Lung (tissue), 12 donors: ENCODE results near the gene CLRN2. TPM values are rescaled to one million over a fixed set of nuclear protein-coding genes. Genes with fewer than 3 reads are reported as not detected.

ENCODE experiments used
- ATAC-seq: fragments of 200-7000 bp; cut with Tn5 transposase; one replicate; pipeline ENCODE4 v1.9.1; 2020; ENCODE audit warnings: moderate number of reproducible peaks; ENCODE audit not compliant: insufficient read depth, low FRiP score
- DNase-seq, 3 donors: peaks; one replicate each; pipeline ENCODE4 v3.0.0-alpha.2; 2013 to 2017
- H3K27ac ChIP-seq, 2 donors: one replicate each; pipeline ENCODE4 v1.5.1; 2013; ENCODE audit warnings: mild to moderate bottlenecking in 2 of 2, moderate library complexity in 2 of 2, control low read depth in 1 of 2, inconsistent platforms in 1 of 2, low read depth in 1 of 2, low read length in 1 of 2
- H3K27me3 ChIP-seq, 3 donors: one replicate each; pipeline ENCODE4 v1.5.1; 2013; ENCODE audit warnings: low read length in 2 of 3; ENCODE audit not compliant: control insufficient read depth in 3 of 3, insufficient read depth in 3 of 3
- H3K36me3 ChIP-seq, 4 donors: one replicate each; pipeline ENCODE4 v1.5.1; 2013; ENCODE audit warnings: low read length in 4 of 4, mild to moderate bottlenecking in 1 of 4, moderate library complexity in 1 of 4; ENCODE audit not compliant: control insufficient read depth in 4 of 4, insufficient read depth in 4 of 4
- H3K4me1 ChIP-seq, 5 donors: one replicate each; pipeline ENCODE4 v1.5.1; 2013; ENCODE audit warnings: low read length in 5 of 5, mild to moderate bottlenecking in 2 of 5, moderate library complexity in 1 of 5; ENCODE audit not compliant: control insufficient read depth in 5 of 5, insufficient read depth in 5 of 5
- H3K4me3 ChIP-seq: one replicate; pipeline ENCODE4 v1.5.1; 2013; ENCODE audit warnings: mild to moderate bottlenecking, control low read depth, moderate library complexity
- H3K9ac ChIP-seq, 2 donors: one replicate each; pipeline ENCODE4 v1.5.1; 2013; ENCODE audit warnings: low read length in 2 of 2, control low read depth in 1 of 2; ENCODE audit not compliant: insufficient read depth in 1 of 2
- H3K9me3 ChIP-seq, 4 donors: one replicate each; pipeline ENCODE4 v1.5.1; 2013; ENCODE audit warnings: low read length in 3 of 4, mild to moderate bottlenecking in 1 of 4, moderate library complexity in 1 of 4; ENCODE audit not compliant: control insufficient read depth in 4 of 4, insufficient read depth in 3 of 4
- WGBS, 2 donors: extraction: QIAGEN DNeasy Blood & Tissue Kit; methylation state at CpG; one replicate each; pipeline ENCODE4 v1.1.7; 2013; 5-methylcytosine and 5-hydroxymethylcytosine counted together
- polyA plus RNA-seq, 2 donors: library from polyadenylated mRNA; stranded (reverse); fragments of 200-250 nt; gene quantifications; one replicate each; pipeline ENCODE4 v1.2.1, GENCODE V29; 2013
- total RNA-seq, 2 donors: library from RNA; depleted of rRNA in 1 of 2; stranded (reverse); fragments of >200 nt in 1 of 2; gene quantifications; one replicate each; pipeline ENCODE4 v1.2.1, GENCODE V29; 2014 to 2021
- TF ChIP-seq, protein P1 (sequence below): IDR thresholded peaks from 2 replicates; pipeline ENCODE4 v1.5.1; 2012; ENCODE audit warnings: mild to moderate bottlenecking; ENCODE audit errors: control extremely low read depth, extremely low read depth
- donor health status: control.
- donor health status: control.
- donor health status: Bipolar disorder and iron deficiency.
- donor health status: healthy.
- donor health status: DM: yes; HTN: yes; CAD: no.

The CLRN2 gene
- total and polyA plus RNA-seq, 4 donors: not detected

DNA sequence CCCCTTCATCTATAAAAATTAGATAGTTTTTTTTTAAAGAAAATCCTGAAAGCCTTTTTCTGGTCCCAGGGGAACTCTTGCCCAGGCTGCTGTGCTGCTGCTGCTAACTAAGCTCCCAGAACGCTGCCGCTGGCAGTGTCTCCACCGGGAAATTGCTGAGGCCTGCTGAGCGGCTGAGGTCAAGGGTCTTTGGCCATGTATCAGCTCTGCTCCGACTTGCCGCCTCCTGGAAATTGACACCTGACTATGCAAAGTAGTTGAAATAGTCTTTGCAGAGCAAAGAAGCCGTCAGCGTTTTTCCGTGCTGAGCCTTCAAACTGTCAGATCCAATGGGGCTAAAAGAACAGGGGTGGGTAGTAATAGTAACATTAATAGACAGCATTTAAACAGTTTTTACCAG lies 3.9 kb upstream of the CLRN2 start:
- Histone ChIP-seq H3K4me1 (peaks cover 0 to 18% (median 5%) of the 10 kb centered on the region in 5 donors), H3K9ac (peak overlapping the region in 1 of 2 donors; percentile 57), H3K36me3 (peaks cover 2 to 10% (median 7%) of the 10 kb centered on the region in 4 donors), H3K9me3 (no peaks in the 10 kb centered on the region), H3K4me3 (peak overlapping the region; percentile 88), H3K27ac (no peak overlapping the region), H3K27me3 (no peaks in the 10 kb centered on the region)
- DNase-seq (peak in 2 of 3 donors; percentile 22 to 39), ATAC-seq (peak; percentile 35)
- TF ChIP-seq, protein P1, sequence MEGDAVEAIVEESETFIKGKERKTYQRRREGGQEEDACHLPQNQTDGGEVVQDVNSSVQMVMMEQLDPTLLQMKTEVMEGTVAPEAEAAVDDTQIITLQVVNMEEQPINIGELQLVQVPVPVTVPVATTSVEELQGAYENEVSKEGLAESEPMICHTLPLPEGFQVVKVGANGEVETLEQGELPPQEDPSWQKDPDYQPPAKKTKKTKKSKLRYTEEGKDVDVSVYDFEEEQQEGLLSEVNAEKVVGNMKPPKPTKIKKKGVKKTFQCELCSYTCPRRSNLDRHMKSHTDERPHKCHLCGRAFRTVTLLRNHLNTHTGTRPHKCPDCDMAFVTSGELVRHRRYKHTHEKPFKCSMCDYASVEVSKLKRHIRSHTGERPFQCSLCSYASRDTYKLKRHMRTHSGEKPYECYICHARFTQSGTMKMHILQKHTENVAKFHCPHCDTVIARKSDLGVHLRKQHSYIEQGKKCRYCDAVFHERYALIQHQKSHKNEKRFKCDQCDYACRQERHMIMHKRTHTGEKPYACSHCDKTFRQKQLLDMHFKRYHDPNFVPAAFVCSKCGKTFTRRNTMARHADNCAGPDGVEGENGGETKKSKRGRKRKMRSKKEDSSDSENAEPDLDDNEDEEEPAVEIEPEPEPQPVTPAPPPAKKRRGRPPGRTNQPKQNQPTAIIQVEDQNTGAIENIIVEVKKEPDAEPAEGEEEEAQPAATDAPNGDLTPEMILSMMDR: no peak
- 19 to 44% methylated on average over 9 of the region's 9 CpGs for WGBS, 2 donors

DNA sequence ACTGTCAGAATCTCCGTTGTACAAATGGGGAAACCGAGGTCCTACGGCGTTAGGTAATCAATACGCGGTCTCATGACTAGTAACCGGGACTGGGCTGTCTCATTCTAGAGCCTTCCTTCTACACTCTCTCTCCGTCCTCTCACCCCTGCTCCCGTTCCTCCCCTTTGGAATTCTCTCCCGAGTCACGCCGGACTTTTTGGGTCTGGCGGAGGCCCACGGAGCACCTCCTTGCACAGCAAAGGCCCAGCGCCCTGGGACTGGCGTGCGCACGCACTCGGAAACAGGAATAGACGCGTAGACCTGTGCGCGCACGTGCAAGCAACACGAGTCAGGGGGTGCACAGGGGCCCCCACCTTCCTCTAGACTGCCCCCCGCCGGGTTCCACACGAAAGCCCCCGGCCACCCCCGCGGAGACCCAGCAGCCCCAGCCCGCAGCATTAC lies 3.4 kb upstream of the CLRN2 start:
- peak overlapping the region; percentile 88 for H3K4me3 ChIP-seq
- ATAC-seq (peak; percentile 57), DNase-seq (peak; percentile 50 to 63 (median 57))
- H3K36me3 ChIP-seq: peaks cover 0 to 10% (median 6%) of the 10 kb centered on the region in 4 donors
- no peaks in the 10 kb centered on the region for H3K27me3 ChIP-seq
- TF ChIP-seq, protein P1: no peak
- peak overlapping the region in 1 of 2 donors; percentile 57 for H3K9ac ChIP-seq
- WGBS, 2 donors: 1 to 2% methylated on average over 30 to 32 of the region's 32 CpGs
- peak overlapping the region; percentile 80 to 93 for H3K27ac ChIP-seq
- no peaks in the 10 kb centered on the region for H3K9me3 ChIP-seq
- peaks cover 0 to 18% (median 5%) of the 10 kb centered on the region in 5 donors for H3K4me1 ChIP-seq

DNA sequence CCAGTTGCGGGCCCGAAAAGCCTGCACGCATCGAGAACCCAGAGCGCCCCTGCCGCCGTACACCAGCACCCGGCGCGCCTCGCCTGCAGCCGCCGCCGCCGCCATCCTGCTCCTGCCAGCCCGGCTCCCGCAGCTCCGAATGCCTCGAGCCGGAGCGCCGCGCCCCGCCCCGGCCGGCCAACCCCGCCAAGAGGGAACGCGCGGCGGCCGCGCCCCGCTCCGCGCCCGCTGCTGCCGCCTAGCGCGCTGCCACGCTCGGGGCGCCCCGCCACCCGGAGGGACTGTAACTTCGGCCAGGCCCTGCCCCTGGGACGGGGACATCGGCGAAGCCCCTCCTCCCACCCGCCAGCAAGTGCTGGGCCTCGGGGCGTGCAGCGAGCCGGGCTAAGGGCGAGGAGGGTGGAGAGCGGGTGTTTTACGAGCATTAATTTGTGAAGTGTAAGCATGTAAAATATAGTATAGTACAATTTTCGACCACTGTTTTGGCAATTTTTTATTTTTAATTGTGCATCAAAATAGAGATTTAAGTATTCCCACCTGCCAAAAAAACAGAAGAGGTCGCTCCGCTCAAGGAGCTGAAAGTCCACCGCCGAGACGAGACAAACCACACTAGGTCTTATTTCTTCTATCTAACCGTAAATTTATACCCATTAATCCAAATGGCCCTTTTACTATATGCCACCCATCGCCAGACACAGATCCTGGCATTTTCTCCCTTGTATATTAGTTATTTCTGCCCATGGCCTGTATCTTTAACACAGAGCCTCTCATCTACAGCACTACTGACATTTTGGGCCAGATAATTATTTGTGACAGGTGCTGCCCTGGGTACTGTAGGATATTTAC lies 2.8 kb upstream of the CLRN2 start, which contains the start of gene QDPR:
Gene QDPR (minus strand): TSS at position 141 of the 846 bp plus-strand sequence. CDS start 36 bp downstream, at position 105.
- peak; percentile 93 for ATAC-seq
- H3K27ac ChIP-seq: peak within 1 kb of the TSS; percentile 80 to 93
- 1% methylated on average over 55 to 65 of the region's 65 CpGs for WGBS, 2 donors

More for the DNA sequence above, 2.8 kb upstream of the CLRN2 start, which contains the start of gene QDPR:
- H3K27me3 ChIP-seq: peaks cover 0 to 5% (median 0%) of the 10 kb centered on the region in 3 donors
- peak within 1 kb of the TSS; percentile 21 to 57 for H3K9ac ChIP-seq
- peaks cover 0 to 18% (median 5%) of the 10 kb centered on the region in 5 donors for H3K4me1 ChIP-seq
- H3K36me3 ChIP-seq: peaks cover 0 to 9% (median 4%) of the 10 kb centered on the region in 4 donors
- no peaks in the 10 kb centered on the region for H3K9me3 ChIP-seq
- DNase-seq: peak; percentile 79 to 88 (median 85)
- TF ChIP-seq, protein P1: peak; percentile 4
- H3K4me3 ChIP-seq: peak within 1 kb of the TSS; percentile 88
